B cell (primary cell): ENCODE data around the gene PDLIM1.

Source experiments
- EZH2 ChIP-seq: IDR thresholded peaks from 2 replicates; pipeline ENCODE4 v1.6.1; 2012; ENCODE audit warnings: borderline replicate concordance, low read depth, mild to moderate bottlenecking, moderate library complexity, low read length; ENCODE audit not compliant: insufficient read depth, poor library complexity, severe bottlenecking
- TF ChIP-seq, protein P1 (sequence below): fragments of 200-600 bp; IDR thresholded peaks from one replicate; pipeline ENCODE4 v1.8.0; 2022; ENCODE audit warnings: antibody characterized with exemption, mild to moderate bottlenecking

DNA sequence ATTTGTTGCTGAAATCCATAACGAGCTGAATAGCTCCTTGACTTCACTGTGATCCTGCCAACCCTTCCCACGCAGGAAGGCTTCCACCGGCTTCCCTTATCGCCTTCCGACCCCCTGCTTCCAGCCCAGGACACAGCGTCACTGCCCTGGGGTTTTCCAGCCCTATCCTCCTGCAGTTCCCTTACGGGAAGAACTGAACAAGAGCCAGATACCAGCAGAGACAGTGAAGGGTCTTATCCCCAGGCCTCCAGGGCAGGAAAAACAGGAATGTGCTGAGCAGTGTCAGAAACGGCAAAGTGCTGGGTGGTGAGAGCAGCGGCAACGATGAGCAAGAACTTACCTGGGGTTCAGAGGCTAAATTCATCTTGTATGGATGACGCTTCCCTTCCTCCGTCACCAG is 22.4 kb downstream of the PDLIM1 start:
- no peak for TF ChIP-seq EZH2
- TF ChIP-seq, protein P1, sequence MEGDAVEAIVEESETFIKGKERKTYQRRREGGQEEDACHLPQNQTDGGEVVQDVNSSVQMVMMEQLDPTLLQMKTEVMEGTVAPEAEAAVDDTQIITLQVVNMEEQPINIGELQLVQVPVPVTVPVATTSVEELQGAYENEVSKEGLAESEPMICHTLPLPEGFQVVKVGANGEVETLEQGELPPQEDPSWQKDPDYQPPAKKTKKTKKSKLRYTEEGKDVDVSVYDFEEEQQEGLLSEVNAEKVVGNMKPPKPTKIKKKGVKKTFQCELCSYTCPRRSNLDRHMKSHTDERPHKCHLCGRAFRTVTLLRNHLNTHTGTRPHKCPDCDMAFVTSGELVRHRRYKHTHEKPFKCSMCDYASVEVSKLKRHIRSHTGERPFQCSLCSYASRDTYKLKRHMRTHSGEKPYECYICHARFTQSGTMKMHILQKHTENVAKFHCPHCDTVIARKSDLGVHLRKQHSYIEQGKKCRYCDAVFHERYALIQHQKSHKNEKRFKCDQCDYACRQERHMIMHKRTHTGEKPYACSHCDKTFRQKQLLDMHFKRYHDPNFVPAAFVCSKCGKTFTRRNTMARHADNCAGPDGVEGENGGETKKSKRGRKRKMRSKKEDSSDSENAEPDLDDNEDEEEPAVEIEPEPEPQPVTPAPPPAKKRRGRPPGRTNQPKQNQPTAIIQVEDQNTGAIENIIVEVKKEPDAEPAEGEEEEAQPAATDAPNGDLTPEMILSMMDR: no peak
